Activated naive CD4-positive, alpha-beta T cell treated with anti-CD3 and anti-CD28 coated beads, Interleukin-2, amount 50 U/mL, for 24 hours (primary cell): ENCODE measurements around the gene SLC9A8.

Experiments used
- H3K27ac Mint-ChIP-seq: one replicate; pipeline ENCODE4 v1.8.0; 2021; ENCODE audit warnings: mild to moderate bottlenecking, mixed read lengths
- H3K27me3 Mint-ChIP-seq: one replicate; pipeline ENCODE4 v1.8.0; 2021; ENCODE audit warnings: mixed read lengths
- H3K36me3 Mint-ChIP-seq: one replicate; pipeline ENCODE4 v1.8.0; 2021; ENCODE audit warnings: mixed read lengths
- H3K4me1 Mint-ChIP-seq: one replicate; pipeline ENCODE4 v1.8.0; 2021; ENCODE audit warnings: mixed read lengths
- H3K4me3 Mint-ChIP-seq: one replicate; pipeline ENCODE4 v1.8.0; 2021; ENCODE audit warnings: mild to moderate bottlenecking, mixed read lengths
- H3K9me3 Mint-ChIP-seq: one replicate; pipeline ENCODE4 v1.8.0; 2021; ENCODE audit warnings: mixed read lengths

The SLC9A8 gene

DNA sequence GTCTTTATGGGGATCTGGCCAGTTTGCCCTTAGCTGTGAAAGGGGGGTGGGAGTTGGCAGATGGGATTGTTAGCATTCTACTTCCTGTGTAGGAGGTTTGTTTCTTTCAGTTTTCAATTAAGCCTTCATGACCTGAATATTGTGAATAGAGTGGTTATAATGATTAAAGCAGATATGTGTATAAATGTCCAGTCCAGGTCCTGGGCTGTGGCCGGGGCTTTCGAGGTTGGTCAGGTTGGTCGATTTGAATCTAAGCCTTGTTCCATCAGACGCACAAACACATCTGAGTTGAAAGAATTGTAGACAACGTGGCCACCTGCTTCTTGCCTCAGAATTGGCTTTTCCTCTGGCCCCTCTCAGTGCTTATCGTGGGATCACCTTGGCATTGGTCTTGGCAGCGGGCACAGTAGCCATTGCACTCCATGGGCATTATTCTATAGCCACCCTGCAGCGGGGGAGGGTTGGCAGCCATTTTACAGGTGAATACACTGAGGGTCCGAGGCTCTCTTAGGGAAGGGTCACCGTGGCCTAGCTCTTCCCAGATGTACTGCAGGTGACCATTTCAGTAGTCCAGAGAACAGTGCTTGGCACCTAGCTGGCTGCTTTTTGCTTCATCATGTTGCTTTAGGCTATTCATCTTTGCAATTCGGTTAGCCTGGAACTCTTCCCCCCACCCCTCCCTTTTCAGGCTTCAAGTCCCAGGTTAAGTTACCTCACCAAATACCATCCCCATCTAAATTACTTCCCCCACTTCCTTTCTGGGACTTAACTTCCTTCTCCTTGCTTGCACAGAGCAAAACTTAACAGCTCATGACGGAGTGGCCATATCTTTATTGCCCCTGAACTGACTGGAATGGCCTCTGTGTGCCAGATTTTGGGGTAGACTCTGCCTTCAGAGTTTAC lies 124.7 kb downstream of the SLC9A8 start:
- H3K27me3 Mint-ChIP-seq = no peaks in the 10 kb centered on the region
- peak overlapping the region; percentile 85 for H3K27ac Mint-ChIP-seq
- H3K4me3 Mint-ChIP-seq = peak overlapping the region; percentile 98
- peaks cover 4% of the 10 kb centered on the region for H3K36me3 Mint-ChIP-seq
- H3K4me1 Mint-ChIP-seq = peaks cover 50% of the 10 kb centered on the region
- H3K9me3 Mint-ChIP-seq = no peaks in the 10 kb centered on the region

DNA sequence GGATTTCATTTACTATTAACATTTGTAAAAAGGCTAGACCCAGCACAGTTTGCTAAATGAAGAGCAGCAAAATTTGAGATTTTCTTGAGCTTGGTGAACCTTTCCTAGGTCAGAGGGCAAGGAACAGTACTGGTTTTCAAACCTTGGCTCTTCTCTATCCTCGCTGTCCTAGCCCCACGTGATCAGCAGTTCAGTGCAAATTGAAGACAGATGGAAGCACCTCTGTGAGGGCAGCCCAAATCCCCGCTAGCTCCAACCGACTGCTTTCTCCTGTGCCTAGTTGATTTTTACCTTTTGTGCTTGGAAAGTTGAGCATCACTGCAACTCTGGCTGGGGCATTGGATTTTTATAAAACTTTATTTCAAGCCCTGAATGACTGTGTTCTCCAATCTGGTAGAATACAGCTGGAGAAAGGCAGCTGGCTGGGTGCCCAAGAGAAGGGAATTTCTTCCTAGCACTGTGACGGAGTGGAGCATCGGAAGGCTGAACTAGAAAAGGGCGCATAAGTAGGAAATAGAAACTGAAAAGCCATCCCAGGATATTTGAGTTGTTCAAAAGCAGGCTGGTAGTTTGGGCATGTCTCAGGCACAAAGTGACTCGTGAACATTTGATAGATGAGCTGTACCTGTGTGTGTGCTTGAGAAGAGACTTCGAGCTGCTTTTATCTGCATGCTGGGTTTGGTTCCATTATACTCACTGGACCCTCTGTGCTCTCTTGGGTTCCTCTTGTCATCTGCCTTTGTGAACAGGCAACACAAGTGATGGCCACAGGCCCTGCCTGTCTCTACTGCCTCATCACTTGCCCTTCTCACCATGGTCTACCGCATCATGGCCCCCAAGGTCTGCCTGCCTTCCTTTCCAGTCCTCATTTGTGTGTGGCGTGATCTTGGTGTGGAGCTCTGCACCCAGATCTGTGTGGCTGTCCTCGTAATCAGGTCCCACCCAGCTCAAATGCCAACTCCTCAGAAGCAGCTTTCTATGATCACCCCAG lies 125.8 kb downstream of the SLC9A8 start:
- Mint-ChIP-seq H3K9me3 (no peaks in the 10 kb centered on the region), H3K4me3 (peak overlapping the region; percentile 98), H3K27ac (peak overlapping the region; percentile 63), H3K27me3 (no peaks in the 10 kb centered on the region), H3K36me3 (peaks cover 4% of the 10 kb centered on the region), H3K4me1 (peaks cover 55% of the 10 kb centered on the region)

DNA sequence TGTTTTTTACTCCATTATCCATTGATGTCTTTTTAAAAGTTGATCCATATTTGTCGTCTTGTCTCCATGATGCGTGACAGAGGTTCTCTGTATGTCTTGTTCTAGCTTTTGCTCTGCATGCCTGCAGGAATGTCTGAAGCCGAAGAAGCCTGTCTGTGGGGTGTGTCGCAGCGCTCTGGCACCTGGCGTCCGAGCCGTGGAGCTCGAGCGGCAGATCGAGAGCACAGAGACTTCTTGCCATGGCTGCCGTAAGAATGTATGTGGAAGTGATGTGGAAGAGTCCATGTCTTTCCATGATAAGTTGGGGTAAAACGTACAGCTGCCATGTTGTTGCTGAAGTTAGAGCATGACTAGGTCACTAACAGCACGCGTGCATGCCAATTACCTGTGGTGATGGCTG lies 128.8 kb downstream of the SLC9A8 start:
- H3K27me3 Mint-ChIP-seq = no peaks in the 10 kb centered on the region
- H3K4me3 Mint-ChIP-seq = no peak overlapping the region
- H3K9me3 Mint-ChIP-seq = no peaks in the 10 kb centered on the region
- H3K27ac Mint-ChIP-seq = no peak overlapping the region
- H3K4me1 Mint-ChIP-seq = peaks cover 51% of the 10 kb centered on the region
- H3K36me3 Mint-ChIP-seq = peaks cover 7% of the 10 kb centered on the region
